Fibroblast of pulmonary artery (primary cell): ENCODE results near the gene TMEM273.

ENCODE experiments used
- DNase-seq: peaks from one replicate; pipeline ENCODE4 v3.0.0-alpha.2; 2010; ENCODE audit warnings: low read depth
- H3K4me3 ChIP-seq: replicated peaks from 2 replicates; pipeline ENCODE4 v1.5.1; 2011; ENCODE audit warnings: low read depth, mild to moderate bottlenecking, control low read depth, low read length, moderate library complexity
- CTCF ChIP-seq: IDR thresholded peaks from 2 replicates; pipeline ENCODE4 v1.5.1; 2011; ENCODE audit warnings: mild to moderate bottlenecking, control low read depth, low read length, inconsistent platforms; ENCODE audit errors: missing control alignments

The TMEM273 gene

GRCh38 chr10:49119746-49120145 is 68.4 kb downstream of the TMEM273 start:
- DNase-seq = no peak
- no peak overlapping the region for H3K4me3 ChIP-seq
- TF ChIP-seq CTCF = no peak

GRCh38 chr10:49118430-49119074 is 69.6 kb downstream of the TMEM273 start:
- H3K4me3 ChIP-seq = no peak overlapping the region
- no peak for DNase-seq
- TF ChIP-seq CTCF = no peak

GRCh38 chr10:49117376-49118070 is 70.7 kb downstream of the TMEM273 start:
- no peak for TF ChIP-seq CTCF
- DNase-seq = no peak
- no peak overlapping the region for H3K4me3 ChIP-seq

DNA sequence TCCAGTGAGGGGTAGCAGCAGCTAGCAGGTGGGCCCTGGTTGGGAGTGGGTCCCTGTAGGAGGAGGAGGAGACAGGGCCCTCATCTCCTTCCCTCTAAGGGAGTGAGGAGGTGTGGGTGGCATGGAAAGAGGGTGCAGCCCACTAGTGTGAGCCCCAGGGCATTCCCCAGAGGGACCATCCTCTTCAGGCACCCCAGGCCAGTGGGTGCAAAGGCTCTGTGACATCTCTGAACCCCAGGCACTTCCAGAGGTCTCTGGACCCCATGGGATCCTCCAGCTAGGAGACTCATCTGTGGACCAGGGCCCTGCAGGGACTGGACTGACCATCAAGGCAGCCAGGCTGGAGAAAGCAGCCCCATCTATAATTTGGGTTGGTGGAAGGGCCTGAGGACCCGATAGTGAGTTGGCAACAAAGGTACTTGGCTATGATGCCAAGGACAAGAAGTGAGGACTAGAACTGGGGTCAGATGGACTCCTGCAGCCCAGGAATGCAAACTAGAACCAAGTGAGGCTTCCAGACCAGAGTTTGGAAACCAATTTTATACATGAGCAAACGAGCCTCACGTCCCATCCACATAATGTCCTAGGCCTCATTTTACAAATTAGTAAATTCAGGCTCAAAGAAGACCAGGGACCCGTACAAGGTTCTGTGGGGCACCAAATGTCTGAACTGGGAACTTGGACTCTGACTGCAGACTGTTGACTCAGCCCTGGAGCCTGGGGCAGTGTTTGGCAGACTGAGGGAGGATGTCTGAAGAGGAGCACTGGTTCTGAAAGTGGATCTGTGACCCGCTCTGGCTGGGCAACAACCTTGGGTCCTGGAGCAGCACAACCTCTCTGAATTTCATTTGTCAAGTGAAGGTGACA is 71.4 kb downstream of the TMEM273 start:
- H3K4me3 ChIP-seq = no peak overlapping the region
- TF ChIP-seq CTCF = no peak
- DNase-seq = no peak

- no peak for TF ChIP-seq CTCF
- DNase-seq = no peak
Measured at GRCh38 chr10:49115796-49116508, 72.2 kb downstream of the TMEM273 start.

GRCh38 chr10:49115015-49115795 is 73.0 kb downstream of the TMEM273 start, which contains the start of gene VSTM4:
TSS of gene VSTM4 (minus strand) at chr10:49115522. CDS start at chr10:49115485, 37 bp downstream.
- no peak for TF ChIP-seq CTCF
- peak within 1 kb of the TSS; percentile 49 for H3K4me3 ChIP-seq
- peak; percentile 39 for DNase-seq

More at GRCh38 chr10:49115796-49116508, 72.2 kb downstream of the TMEM273 start:
- H3K4me3 ChIP-seq = no peak overlapping the region
